SK-N-SH (cell line): ENCODE measurements around the gene TGFBR3L. TPM values are rescaled to one million over a fixed set of nuclear protein-coding genes. Genes with fewer than 3 reads are reported as not detected.
A peak's percentile ranks its signal among the peaks of the same experiment; 100 is the strongest.

Experiments used
- CTCF ChIA-PET: fragments of 300-600, 350-600 bp; formaldehyde crosslinking; extraction: SDS; loops from one replicate; lab custom pipeline; 2021; lab: Yijun Ruan, JAX
- POLR2A ChIA-PET: fragments of 350-600 bp; sonication (Branson Sonifier 250); formaldehyde crosslinking; extraction: SDS; loops from one replicate; lab custom pipeline; 2020; ENCODE audit warnings: antibody characterized with exemption, inconsistent platforms; lab: Yijun Ruan, JAX
- DNase-seq: peaks from one replicate; pipeline ENCODE4 v3.0.0; 2012
- H2AFZ ChIP-seq: fragments of 200-600 bp; sonication (generic); 2 replicates; pipeline ENCODE4 v1.8.1; 2016; ENCODE audit warnings: antibody characterized with exemption, mild to moderate bottlenecking, low read depth
- H3F3A ChIP-seq: fragments of 200-600 bp; sonication (generic); replicated peaks from 2 replicates; pipeline ENCODE3; 2016; ENCODE audit warnings: antibody characterized with exemption, mild to moderate bottlenecking; ENCODE audit not compliant: insufficient read depth
- H3K27ac ChIP-seq, 2 experiments: fragments of 200-500 bp in 1 of 2; fragments of 200-600 bp in 1 of 2; sonication (Bioruptor generic) in 1 of 2; sonication (generic), shearing (Covaris generic) in 1 of 2; 2 replicates each; pipeline versions ENCODE4 v1.5.1 to v1.6.1; 2014 to 2016; ENCODE audit warnings: low read depth in 2 of 2, inconsistent platforms in 1 of 2, low read length in 1 of 2, mild to moderate bottlenecking in 1 of 2, mixed read lengths in 1 of 2
- H3K27me3 ChIP-seq: fragments of 200-600 bp; sonication (generic), shearing (Covaris generic); 2 replicates; pipeline ENCODE4 v1.6.1; 2016; ENCODE audit warnings: mixed run types; ENCODE audit not compliant: insufficient read depth
- H3K36me3 ChIP-seq, 2 experiments: fragments of 200-500 bp in 1 of 2; fragments of 200-600 bp in 1 of 2; sonication (Bioruptor generic) in 1 of 2; sonication (generic) in 1 of 2; replicated peaks in 1 of 2; 2 replicates each; pipeline versions ENCODE3 to v1.5.1; 2014 to 2016; ENCODE audit warnings: low read length in 1 of 2, mild to moderate bottlenecking in 1 of 2; ENCODE audit not compliant: insufficient read depth in 2 of 2, control insufficient read depth in 1 of 2
- H3K4me1 ChIP-seq, 2 experiments: fragments of 200-500 bp in 1 of 2; fragments of 200-600 bp in 1 of 2; sonication (Bioruptor generic) in 1 of 2; sonication (generic), shearing (Covaris generic) in 1 of 2; 2 replicates each; pipeline versions ENCODE4 v1.5.1 to v1.6.1; 2014 to 2016; ENCODE audit warnings: low read depth in 1 of 2, low read length in 1 of 2, mixed run types in 1 of 2; ENCODE audit not compliant: insufficient read depth in 2 of 2, control insufficient read depth in 1 of 2
- H3K4me2 ChIP-seq: fragments of 200-600 bp; sonication (generic), shearing (Covaris generic); 2 replicates; pipeline ENCODE4 v1.6.1; 2017; ENCODE audit warnings: mixed run types
- H3K4me3 ChIP-seq, 2 experiments: fragments of 200-500 bp in 1 of 2; fragments of 200-600 bp in 1 of 2; sonication (Bioruptor generic) in 1 of 2; sonication (generic), shearing (Covaris generic) in 1 of 2; 2 replicates each; pipeline versions ENCODE4 v1.5.1 to v1.8.1; 2014 to 2016; ENCODE audit warnings: low read depth in 2 of 2, inconsistent platforms in 1 of 2, low read length in 1 of 2, mild to moderate bottlenecking in 1 of 2, mixed read lengths in 1 of 2, moderate library complexity in 1 of 2
- H3K79me2 ChIP-seq: fragments of 200-600 bp; sonication (generic); 2 replicates; pipeline ENCODE4 v1.8.1; 2017; ENCODE audit warnings: mild to moderate bottlenecking; ENCODE audit not compliant: insufficient read depth
- H3K9ac ChIP-seq: fragments of 200-600 bp; sonication (generic); 2 replicates; pipeline ENCODE4 v1.6.1; 2017; ENCODE audit warnings: mixed run types
- H3K9me2 ChIP-seq: fragments of 200-600 bp; sonication (generic); 2 replicates; pipeline ENCODE4 v1.6.1; 2017; ENCODE audit warnings: mixed run types
- H3K9me3 ChIP-seq: fragments of 200-600 bp; sonication (generic); 2 replicates; pipeline ENCODE4 v1.6.1; 2017; ENCODE audit warnings: mixed run types, mild to moderate bottlenecking, moderate library complexity
- H4K20me1 ChIP-seq: fragments of 200-600 bp; sonication (generic); 2 replicates; pipeline ENCODE4 v1.6.1; 2017; ENCODE audit warnings: mild to moderate bottlenecking, mixed run types; ENCODE audit not compliant: insufficient read depth
- EP300 ChIP-seq, 2 experiments: IDR thresholded peaks; 2 replicates each; pipeline versions ENCODE4 v1.4.0 to v1.6.1; 2012; ENCODE audit warnings: borderline replicate concordance in 1 of 2, low read depth in 1 of 2, low read length in 1 of 2
- EZH2phosphoT487 ChIP-seq: fragments of 200-600 bp; sonication (generic); IDR thresholded peaks from 2 replicates; pipeline ENCODE4 v1.6.1; 2017; ENCODE audit warnings: low read depth, mixed run types, mild to moderate bottlenecking, antibody characterized with exemption, moderate library complexity, borderline replicate concordance
- FOSL2 ChIP-seq: IDR thresholded peaks from 2 replicates; pipeline ENCODE4 v1.4.0; 2012; ENCODE audit warnings: low read depth, mild to moderate bottlenecking, moderate library complexity, borderline replicate concordance
- FOXM1 ChIP-seq: IDR thresholded peaks from 2 replicates; pipeline ENCODE4 v1.4.0; 2012; ENCODE audit warnings: low read depth, mild to moderate bottlenecking
- GATA2 ChIP-seq: sonication (generic); formaldehyde crosslinking; IDR thresholded peaks from 2 replicates; pipeline ENCODE4 v1.5.0; 2020; ENCODE audit warnings: mild to moderate bottlenecking, missing genetic modification reagents
- NRF1 ChIP-seq: IDR thresholded peaks from 2 replicates; pipeline ENCODE4 v1.6.1; 2012; ENCODE audit warnings: low read depth, mild to moderate bottlenecking, low read length
- RCOR1 ChIP-seq: fragments of 150-350 bp; IDR thresholded peaks from 2 replicates; pipeline ENCODE4 v1.6.1; 2017; ENCODE audit warnings: antibody characterized with exemption, low read length
- REST ChIP-seq: IDR thresholded peaks from 2 replicates; pipeline ENCODE4 v1.6.1; 2012; ENCODE audit warnings: mild to moderate bottlenecking, low read depth, low read length, moderate library complexity
- TCF12 ChIP-seq: IDR thresholded peaks from 2 replicates; pipeline ENCODE4 v1.4.0; 2012
- USF1 ChIP-seq: IDR thresholded peaks from 2 replicates; pipeline ENCODE4 v1.4.0; 2012; ENCODE audit warnings: low read depth, borderline replicate concordance
- USF2 ChIP-seq: fragments of 150-350 bp; IDR thresholded peaks from 2 replicates; pipeline ENCODE4 v1.6.1; 2017; ENCODE audit warnings: antibody characterized with exemption, low read length, low read depth, borderline replicate concordance
- YY1 ChIP-seq: IDR thresholded peaks from 2 replicates; pipeline ENCODE4 v1.4.0; 2012; ENCODE audit warnings: low read depth, mild to moderate bottlenecking
- ZBTB33 ChIP-seq: IDR thresholded peaks from 2 replicates; pipeline ENCODE4 v1.4.0; 2012; ENCODE audit warnings: low read depth, borderline replicate concordance
- WGBS: methylation state at CpG from one replicate; pipeline ENCODE4 v1.1.6; 2017; ENCODE audit warnings: low lambda C conversion rate; 5-methylcytosine and 5-hydroxymethylcytosine counted together
- polyA plus RNA-seq, 3 experiments: library from polyadenylated mRNA; depleted of rRNA; stranded (reverse); fragments of >200 nt; gene quantifications; 2 replicates each; pipeline ENCODE4 v1.2.3, GENCODE V29; 2012

TGFBR3L gene
- polyA plus RNA-seq, 1 of the 3 experiments (the other 2 are of a cell fraction), result 0.87 TPM

GRCh38 chr19:7905268-7905667 lies 9.4 kb upstream of the TGFBR3L start:
- Histone ChIP-seq H3K79me2 (peaks cover 43% of the 10 kb centered on the region), H3K4me2 (peak overlapping the region; percentile 97), H3K27ac (no peak overlapping the region), H3K9me3 (no peaks in the 10 kb centered on the region), H3F3A (no peaks in the 10 kb centered on the region), H3K36me3 (peaks cover 3 to 9% of the 10 kb centered on the region in 2 experiments), H3K9me2 (no peaks in the 10 kb centered on the region), H4K20me1 (peaks cover 36% of the 10 kb centered on the region), H3K4me1 (peaks cover 0 to 19% of the 10 kb centered on the region in 2 experiments; a peak in 2 of 4 replicates), H3K4me3 (peak overlapping the region; percentile 80 to 87; a peak in 3 of 4 replicates), H2AFZ (no peak overlapping the region), H3K27me3 (no peaks in the 10 kb centered on the region), H3K9ac (peak overlapping the region; percentile 78; the same call in 1 of the 2 replicates)
- TF ChIP-seq REST, result no peak
- no peak for TF ChIP-seq GATA2 (CRISPR knock-in tag)
- no peak for TF ChIP-seq EP300 (IDR thresholded peaks at IDR 0.05; ENCODE audit: borderline replicate concordance in 1 of 2, low read depth in 1 of 2, low read length in 1 of 2)
- TF ChIP-seq RCOR1, result no peak
- TF ChIP-seq NRF1, result no peak
- no peak for TF ChIP-seq ZBTB33
- TF ChIP-seq FOXM1, result no peak
- POLR2A ChIA-PET, result no interaction called here
- DNase-seq, result no peak
- CTCF ChIA-PET, result no interaction called here
- 66% methylated on average over 9 of the region's 10 CpGs for WGBS

- WGBS, result 99% methylated on average over 9 of the region's 10 CpGs
- POLR2A ChIA-PET, result no interaction called here
- no peak overlapping the region for H3K9ac ChIP-seq
- peaks cover 43% of the 10 kb centered on the region for H3K79me2 ChIP-seq
- peaks cover 36% of the 10 kb centered on the region for H4K20me1 ChIP-seq
- CTCF ChIA-PET, result no interaction called here
- no peaks in the 10 kb centered on the region for H3K9me3 ChIP-seq
- no peak for DNase-seq
- H3K4me1 ChIP-seq, result peaks cover 0 to 19% of the 10 kb centered on the region in 2 experiments; a peak in 2 of 4 replicates
- no peak overlapping the region for H3K4me3 ChIP-seq
- TF ChIP-seq FOSL2, result no peak
- TF ChIP-seq TCF12, result no peak
- TF ChIP-seq USF1, result no peak
- TF ChIP-seq USF2, result no peak
- no peak for TF ChIP-seq EZH2phosphoT487
- TF ChIP-seq EP300 (IDR thresholded peaks at IDR 0.05; ENCODE audit: borderline replicate concordance in 1 of 2, low read depth in 1 of 2, low read length in 1 of 2), result no peak
- no peak for TF ChIP-seq REST
- TF ChIP-seq YY1, result no peak
- no peaks in the 10 kb centered on the region for H3K9me2 ChIP-seq
- H2AFZ ChIP-seq, result no peak overlapping the region
- H3K36me3 ChIP-seq, result peaks cover 3 to 15% of the 10 kb centered on the region in 2 experiments
- no peaks in the 10 kb centered on the region for H3F3A ChIP-seq
- H3K27ac ChIP-seq, result no peak overlapping the region
- no peak overlapping the region; the same call in 1 of the 2 replicates for H3K4me2 ChIP-seq
- H3K27me3 ChIP-seq, result no peaks in the 10 kb centered on the region
Observed at GRCh38 chr19:7905859-7906258, 8.8 kb upstream of the TGFBR3L start.
